NOMO-1 treated with DMSO at 0.1 percent for 48 hours (cell line): ENCODE data around the gene IRAK1.
"Not testable (repeated sequence)": the region's sequence is repeated elsewhere in the genome, so short reads cannot be mapped to it uniquely, and the experiment has no call there.

Experiments used
- DNase-seq: peaks from one replicate; lab custom pipeline; 2025; ENCODE audit not compliant: unreplicated experiment; lab: John Stamatoyannopoulos, UW

IRAK1 gene

DNA sequence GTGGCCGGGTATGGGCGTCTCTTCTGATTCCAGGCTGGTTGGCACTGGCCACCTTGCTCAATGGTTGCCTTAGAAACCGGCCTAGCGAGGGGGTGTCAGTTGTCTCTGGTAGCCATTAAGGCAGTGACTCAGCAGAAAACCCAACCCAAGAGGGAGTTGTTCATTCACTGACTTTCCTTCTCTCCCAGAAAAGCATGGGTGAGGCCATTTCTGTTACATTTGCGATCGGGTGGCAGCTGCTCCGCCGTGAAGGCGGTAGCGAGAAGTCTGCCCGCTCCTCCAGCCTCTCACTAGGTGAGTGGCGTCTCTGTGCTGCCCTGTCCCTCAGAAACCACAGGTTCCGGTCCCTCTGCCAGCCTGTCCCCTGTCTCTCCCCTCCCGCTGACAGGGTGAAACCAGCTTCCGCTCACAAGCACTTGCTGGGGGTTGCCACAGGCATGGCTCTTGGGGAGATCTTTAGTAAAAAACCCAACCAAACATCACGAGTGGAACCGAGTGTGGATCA, 17.4 kb downstream of the IRAK1 start:
- peak; percentile 87 for DNase-seq

DNA sequence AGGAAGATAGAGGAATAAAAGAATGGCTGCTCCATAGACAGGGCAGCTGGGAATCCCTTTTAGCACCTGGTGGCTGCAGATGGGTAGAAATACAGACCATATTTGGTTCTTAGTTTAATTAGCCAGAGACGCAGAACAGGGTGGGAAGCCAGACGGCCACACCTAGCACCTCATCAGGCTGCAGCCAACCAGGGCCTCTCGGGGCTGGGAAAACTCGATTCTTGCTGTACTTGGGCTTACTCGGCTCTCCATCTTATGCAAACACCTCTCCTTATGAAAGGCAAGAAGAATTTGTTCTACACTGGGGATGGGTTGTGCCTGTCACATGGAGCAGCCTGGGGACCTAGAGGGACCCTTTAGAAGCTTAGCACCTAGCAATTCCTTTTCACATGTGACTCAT, 19.7 kb downstream of the IRAK1 start:
- no peak for DNase-seq

DNA sequence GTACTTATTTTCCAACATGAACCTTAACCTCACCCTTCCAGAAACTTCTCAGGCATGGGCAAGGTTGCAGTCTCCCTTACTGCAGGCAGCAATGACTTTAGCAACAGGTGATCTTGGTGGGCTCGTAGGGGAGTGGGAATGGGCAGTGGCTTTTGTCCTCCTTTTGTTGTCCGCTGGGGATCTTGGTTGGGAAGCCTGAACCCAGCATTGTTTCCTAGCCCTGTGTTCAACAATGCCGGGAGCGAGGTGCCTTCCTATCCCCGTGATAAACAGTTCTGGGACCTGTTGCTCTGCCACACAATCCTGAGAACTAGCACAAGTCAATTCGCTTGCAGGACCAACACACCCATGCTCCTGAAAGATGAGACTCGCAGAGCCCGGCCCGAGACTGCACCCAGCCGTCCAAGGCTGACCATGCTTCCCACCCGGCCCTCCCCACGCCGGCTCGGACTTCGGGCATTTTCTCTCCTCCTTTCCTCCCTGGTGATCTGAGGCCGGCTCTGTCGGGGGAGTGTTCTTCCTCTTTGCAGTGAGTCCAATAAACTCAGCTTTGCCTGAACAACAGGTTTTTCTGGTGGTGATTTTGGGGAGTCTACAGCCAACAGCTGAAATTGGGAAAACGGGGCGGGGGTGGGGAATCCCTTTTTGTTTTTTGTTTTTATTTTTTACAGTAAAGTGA, 20.2 kb downstream of the IRAK1 start:
- DNase-seq = no peak

DNA sequence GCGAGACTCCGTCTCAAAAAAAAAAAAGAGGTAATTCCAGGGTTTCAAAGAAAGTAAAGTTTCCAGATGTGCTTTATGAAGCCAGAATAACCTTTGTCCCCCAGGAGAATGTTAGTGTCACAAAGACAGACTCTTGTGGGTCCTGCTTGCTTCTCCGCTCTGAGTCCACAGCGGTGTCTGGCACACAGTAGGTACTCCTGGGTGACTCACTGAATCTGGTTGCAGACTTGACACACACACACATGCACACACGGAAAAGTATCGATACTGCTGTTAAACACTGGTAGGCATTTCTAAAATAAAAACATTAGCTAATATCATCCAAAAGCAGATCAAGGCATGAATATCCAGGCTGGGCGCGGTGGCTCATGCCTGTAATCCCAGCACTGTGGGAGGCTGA, 24.2 kb downstream of the IRAK1 start:
- no peak for DNase-seq

DNA sequence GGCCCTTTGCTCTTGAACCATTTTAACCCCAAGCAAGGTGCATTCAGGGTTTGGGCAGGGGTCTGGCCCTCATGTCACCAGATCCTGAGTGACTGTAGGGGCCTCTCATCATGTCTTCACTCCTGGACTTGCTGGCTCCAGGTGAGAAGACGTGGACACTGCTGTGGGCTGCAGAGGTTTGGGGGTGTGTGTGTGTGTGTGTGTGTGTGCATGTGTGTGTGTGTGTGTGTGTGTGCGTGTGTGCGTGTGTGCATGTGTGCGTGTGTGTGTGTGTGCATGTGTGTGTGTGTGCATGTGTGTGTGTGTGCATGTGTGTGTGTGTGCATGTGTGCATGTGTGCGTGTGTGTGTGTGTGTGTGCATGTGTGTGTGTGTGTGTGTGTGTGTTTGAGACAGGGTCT, 25.3 kb downstream of the IRAK1 start:
- not testable (repeated sequence) for DNase-seq

DNA sequence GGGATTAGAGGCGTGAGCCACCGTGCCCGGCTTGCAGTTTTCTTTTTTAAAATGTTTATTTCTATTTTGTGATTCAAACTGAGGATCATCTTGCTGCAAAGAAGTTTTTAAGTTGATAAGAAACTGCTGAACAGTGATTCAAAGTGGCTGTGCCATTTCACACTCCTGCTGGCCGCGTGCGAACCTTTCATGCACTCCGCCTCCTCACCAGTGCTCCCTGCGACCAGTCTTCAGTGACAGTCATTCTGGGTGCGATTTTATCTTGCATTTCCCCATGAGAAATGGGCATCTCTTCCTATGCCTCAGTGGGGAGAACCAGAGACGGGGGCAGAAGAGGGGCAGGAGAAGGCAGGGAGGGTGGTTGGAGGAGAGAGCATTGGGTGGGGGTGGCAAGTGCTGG, 25.7 kb downstream of the IRAK1 start:
- no peak for DNase-seq

DNA sequence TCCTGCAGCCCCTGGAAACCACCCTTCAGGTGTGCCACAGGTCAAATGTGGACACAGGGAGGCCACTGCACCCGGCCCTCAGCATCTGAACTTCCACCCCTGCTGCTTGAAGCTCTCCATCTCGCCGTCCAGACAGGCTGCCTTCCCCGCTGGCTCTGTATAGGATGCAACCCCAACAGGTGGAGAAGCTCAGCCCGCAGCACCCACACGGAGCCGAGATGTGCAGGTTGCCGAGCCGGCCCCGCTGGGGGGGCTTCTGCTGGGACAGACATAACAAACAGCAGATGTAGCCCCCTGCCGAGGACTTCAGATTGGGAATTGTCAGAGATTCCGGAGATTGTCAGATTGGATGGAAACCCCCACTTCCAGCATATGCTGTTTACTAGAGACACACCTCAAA, 26.6 kb downstream of the IRAK1 start:
- no peak for DNase-seq

DNA sequence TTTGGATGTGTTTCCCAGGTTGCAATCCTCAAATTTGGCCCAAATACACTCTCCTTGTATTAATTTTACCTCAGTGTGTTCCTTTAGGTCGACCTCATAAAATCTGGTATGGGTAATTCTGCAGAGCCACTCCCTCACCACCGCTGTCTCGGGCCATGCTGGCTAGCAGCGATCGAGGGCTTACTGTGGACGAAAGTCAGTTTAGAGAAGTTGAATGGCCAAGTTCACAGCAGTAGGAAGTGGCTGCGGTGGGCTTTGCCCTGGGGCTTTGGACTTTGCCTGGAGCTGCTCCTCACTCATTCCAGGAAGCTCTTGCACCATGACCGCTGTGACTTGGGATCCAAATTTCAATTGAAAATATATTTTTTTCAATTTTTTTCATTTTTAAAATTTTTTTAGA, 27.5 kb downstream of the IRAK1 start:
- DNase-seq = peak; percentile 63

DNA sequence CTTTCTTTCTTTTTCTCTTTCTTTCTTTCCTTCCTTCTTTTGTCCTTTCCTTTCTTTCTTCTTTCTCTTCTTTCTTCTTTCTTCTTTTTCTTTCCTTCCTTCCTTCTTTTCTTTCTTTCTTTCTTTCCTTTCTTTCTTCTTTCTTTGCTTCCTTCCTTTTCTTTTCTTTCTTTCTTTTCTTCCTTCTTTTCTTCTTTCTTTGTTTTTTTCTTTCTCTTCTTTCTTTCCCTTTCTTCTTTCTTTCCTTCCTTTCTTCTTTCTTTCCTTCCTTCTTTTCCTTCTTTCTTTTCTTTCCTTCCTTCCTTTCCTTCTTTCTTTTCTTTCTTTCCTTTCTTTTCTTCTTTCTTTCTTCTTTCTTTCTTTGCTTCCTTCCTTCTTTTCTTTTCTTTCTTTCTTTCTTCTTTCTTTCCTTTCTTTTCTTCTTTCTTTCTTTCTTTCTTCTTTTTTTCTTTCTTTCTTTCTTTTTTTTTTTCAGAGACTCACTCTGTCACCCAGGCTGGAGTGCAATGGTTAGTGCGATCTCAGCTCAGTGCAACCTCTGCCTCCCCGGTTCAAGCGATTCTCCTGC, 28.6 kb downstream of the IRAK1 start:
- DNase-seq = no peak

DNA sequence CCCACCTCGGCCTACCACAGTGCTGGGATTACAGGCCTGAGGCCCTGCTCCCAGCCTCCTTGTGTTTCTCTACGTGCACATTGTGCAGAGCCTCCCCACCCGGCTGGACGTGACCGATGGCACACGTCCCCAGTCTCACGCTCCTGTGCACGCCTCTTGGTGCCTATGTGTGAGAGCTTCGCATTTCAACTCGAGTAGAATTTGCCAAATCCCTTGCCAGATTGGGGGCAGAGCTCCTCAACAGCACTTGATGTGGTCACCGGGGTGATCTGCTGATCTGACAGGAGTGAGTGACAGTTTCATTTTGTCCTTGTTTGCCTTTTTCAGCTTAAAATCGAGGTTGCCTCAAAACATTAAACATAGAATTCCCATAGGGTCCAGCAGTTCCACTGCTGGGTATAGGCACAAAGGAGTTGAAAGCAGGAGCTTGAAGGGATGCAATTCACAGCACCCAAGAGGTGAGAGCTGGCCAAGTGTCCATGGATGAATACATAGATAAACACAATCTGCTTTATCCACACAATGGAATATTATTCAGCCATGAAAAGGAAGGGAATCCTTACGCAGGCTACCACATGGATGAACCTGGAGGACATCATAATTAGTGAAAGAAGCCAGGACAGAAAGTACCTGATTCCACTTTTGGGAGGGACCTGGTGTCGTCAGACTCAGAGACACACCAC, 29.6 kb downstream of the IRAK1 start:
- DNase-seq = no peak

DNA sequence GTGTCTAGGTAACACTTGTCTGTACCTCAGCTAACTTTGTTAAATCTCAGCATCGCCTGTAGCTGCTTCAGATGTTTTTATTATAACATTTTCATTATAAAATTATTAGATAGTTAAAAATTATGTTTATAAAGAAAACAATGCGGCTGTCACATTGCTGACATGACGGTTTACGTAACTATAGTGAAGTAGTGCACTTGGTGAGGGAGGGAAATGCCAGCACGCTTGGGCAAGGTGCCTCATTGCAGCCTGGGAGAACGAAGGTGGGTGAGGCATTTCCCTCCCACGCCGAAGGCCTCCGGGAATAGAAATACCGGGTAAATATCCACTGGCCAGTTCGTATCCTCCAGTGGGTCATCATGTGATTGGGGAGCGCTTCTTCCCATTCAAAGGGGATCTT, 31.2 kb downstream of the IRAK1 start:
- no peak for DNase-seq

DNA sequence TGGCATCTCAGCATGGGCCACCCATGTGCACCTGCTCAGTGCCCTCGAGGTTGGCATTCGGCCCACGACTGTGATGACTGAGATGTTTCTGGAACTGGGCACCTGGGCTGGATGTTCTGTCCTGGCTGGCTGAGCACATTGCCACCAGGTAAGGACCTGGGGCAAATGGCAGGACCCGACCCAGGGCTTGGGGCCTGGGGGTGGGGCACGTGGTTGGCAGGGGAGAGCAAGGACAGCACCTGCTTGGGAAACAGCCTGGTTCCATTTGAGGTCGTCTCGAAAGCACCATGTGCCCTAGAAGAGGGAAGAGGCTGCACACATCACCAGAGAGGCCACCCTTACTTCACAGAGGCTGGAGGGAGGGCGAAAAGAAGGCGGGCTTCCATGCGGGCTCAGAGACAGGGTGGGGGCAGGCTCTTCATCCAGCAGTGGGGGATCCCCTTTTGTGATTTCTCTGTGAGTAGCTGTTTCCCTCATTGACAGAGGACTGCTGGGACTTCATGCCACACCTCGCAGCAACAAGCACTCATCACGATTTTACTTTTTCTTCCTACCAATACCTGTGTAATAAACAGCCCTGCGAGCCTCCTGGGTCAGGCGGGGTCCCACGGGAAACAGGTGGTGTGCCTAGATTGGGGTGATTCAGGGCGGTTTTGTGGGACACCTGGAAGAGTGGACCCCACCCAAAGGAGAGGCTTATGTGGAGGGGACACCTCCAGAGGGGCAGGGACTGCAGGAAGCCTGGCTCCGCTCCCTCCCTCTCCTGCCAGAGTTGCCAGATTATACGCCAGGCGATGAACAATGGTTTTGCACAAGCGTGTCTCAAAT, 35.1 kb downstream of the IRAK1 start:
- DNase-seq = no peak

DNA sequence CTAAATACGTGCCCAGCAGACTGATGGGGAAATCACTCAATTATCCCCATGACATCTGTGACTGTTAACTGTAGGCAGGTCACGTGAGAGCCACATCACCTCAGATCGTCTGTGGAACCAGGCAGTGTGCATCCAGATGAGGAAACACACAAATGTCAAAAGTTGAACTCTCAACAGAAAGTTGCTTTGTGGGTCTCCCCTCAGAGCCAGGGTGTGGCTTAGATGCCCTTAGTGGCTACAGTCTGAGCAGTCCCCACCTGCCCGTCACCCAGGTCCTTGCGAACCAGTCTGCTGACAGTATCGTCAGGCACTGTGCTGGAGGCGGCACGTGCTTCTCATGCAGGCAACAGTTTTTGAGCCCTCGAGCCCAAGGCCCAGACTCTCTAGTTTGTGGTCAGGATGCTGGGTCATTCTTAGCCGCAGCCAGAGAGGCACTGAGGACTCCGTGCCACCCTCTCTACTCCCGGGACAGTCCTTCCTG, 36.3 kb downstream of the IRAK1 start:
- DNase-seq = peak; percentile 48

DNA sequence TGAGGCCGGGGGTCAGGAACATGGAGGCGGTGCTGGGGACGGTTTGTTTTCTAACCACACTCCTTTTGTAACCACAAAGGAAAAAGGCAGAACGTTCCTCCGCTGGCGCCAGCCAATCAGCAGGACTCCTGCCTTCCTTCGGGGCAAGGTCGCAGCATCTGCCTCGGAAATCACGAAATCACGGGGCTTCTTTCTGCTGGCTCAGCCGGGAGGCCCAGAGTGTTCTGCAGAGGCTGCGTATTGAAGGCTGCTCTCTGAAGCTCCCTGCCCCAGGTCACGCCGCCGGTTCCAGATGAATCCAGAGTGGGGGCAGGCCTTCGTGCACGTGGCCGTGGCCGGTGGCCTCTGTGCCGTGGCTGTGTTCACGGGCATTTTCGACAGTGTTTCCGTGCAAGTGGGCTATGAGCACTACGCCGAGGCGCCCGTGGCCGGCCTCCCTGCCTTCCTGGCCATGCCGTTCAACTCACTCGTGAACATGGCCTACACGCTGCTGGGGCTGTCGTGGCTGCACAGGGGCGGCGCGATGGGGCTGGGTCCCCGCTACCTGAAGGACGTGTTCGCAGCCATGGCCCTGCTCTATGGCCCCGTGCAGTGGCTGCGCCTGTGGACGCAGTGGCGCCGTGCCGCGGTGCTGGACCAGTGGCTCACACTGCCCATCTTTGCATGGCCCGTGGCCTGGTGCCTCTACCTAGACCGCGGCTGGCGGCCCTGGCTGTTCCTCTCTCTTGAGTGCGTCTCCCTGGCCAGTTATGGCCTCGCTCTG, 37.8 kb downstream of the IRAK1 start:
- peak; percentile 85 for DNase-seq

DNA sequence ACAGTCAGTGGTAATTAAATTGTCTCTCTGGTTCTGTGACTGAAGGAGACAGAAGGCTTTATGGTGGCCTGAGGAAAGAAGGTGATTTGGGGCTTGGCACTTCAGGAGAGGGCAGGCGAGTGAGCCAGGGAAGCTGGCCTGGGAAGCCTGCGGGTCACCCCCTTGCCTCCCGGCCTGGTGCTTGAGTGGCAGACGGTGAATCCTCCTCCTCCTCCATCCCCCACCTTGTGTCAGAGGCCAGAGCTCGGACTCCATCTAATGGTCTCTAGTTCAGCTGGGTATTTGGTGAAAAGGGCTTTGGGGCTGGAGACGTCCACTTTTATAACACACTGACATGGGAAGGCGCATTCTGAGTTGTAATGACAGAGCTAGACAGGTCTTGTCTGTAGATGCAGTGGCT, 38.5 kb downstream of the IRAK1 start:
- no peak for DNase-seq

DNA sequence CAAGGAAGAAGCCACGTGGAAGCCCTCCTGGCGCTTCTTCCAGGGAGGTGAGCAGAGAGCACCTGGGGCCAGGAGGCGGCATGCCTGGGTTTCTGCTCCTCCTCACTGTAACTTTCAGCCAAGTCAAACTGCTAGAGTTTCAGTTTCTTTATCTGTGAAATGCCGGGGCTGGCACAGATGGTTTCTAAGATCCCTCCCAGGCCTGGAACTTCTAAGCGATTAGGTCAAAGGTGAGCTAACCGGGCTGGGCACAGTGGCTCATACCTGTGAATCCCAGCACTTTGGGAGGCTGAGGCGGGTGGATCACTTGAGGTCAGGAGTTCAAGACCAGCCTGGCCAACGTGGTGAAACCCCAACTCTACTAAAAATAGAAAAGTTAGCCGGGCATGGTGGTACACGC, 39.3 kb downstream of the IRAK1 start:
- DNase-seq = not testable (repeated sequence)

DNA sequence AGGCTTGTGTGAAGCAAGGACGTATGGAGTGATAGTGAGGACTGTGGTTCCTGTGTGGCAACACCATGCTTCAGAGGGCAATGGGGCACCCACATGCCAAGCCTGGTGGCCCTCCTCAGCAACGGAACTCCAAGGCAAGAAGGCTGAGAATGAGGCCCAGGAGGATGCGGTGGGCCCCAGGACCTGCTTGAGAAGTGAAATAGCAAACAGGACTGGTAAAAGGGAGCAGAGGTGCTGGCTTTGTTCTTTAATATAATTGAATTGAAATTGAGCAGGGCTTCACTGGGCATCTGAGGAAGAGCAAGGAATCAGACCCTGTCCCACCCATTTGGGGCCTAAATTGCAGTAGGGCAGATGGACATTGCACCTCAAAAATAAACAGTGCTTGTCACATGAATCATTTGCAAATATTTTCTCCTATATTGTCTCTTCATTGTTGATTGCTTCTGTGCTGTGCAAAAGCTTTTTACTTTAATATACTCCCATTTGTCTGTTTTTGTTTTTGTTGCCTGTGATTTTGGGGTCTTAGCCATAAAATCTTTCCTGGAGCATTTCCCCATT, 44.9 kb downstream of the IRAK1 start:
- no peak for DNase-seq

DNA sequence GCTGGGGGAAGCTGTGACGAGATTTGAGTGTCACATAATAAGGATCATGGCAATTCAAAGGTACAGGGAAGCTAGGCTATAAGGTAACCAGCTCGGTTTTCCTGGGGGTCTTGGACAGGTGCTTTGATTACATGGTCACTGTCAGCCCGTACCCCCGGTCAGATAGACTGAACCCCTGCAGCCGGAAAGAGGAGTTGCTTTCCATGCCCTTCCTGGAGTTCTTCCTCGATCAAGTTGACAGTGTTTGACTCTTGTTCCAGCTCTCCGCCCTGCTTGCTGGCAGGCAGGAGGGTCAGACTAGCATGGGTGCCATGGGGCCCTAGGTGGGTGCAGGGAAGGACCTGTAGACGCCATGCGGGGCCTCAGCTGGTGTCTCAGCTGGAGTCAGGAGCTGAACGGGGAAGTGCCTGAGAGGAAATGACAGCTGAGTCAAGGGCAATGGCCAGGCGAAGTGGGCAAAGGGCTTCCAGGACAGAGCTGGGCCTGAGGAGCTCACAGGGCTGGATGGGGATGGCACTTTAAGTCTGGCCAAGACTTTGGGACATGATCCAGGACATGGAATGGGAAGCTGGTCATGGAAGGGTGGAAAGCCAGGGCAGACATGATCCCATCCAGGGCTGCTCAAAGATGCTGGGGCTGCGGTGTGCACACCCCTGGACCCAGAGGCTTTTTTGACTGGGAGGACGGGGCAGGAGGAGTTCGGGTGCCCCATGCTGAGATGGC, 45.5 kb downstream of the IRAK1 start:
- DNase-seq = peak; percentile 11

DNA sequence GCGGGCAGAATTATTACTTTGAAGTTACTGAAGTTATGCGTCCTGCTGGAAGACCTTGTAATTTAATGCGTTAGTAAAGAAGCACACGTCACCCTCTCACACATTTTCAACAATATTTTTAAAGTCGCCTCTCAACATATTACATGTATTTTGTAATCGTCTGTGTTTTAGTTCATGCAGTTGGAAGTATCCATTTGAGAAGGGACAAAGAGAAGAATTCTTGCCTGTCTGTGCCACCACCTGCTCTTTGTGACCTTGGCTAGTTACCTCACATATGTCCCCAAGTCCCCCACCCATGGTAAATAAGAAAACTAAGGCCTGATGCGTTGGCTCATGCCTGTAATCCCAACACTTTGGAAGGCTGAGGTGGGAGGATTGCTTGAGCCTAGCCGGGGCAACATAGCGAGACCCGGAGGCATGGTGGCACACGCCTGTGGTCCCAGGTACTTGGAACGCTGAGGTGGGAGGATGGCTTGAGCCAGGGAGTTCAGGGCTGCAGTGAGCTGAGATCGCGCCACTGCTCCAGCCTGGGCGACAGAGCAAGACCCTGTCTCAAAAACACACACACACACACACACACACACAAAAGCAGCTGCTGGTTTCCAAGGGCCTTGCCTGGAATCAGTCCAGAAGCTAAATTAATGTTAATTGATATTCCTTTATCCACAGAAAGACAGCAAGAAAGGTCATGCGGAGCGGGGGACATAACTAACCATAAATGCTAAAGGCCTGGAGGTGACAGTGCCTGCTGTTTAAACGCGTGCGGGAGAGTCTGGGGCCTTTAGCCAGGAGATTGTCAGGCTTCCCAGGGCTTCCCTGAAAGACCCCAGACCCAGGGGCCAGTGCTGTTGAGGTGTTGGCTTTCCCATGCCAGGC, 46.3 kb downstream of the IRAK1 start:
- no peak for DNase-seq
